NCI-H2227 (cell line): ENCODE measurements around the gene SAMD3.
"Not testable (repeated sequence)": the region's sequence is repeated elsewhere in the genome, so short reads cannot be mapped to it uniquely, and the experiment has no call there.

Experiments
- DNase-seq: peaks from one replicate; lab custom pipeline; 2025; ENCODE audit not compliant: unreplicated experiment; lab: John Stamatoyannopoulos, UW

The SAMD3 gene

DNA sequence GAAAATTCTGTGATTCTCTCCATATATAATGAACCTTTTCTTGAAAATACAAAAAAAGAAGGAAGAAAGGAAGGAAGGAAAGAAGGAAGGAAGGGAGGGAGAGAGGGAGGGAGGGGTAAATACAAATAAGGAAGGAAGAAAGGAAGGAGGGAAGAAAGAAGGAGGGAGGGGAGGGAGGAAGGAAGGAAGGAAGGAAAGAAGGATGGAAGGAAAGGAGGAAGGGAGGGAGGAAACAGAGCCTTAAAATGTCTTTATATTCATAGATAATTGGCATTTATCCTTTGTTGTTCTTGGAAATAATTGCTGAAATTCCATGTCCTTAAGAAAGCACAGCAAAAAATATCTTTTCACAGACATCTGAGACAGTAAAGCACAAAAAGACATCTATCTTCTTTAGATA is 40.3 kb downstream of the SAMD3 start:
- no peak for DNase-seq

DNA sequence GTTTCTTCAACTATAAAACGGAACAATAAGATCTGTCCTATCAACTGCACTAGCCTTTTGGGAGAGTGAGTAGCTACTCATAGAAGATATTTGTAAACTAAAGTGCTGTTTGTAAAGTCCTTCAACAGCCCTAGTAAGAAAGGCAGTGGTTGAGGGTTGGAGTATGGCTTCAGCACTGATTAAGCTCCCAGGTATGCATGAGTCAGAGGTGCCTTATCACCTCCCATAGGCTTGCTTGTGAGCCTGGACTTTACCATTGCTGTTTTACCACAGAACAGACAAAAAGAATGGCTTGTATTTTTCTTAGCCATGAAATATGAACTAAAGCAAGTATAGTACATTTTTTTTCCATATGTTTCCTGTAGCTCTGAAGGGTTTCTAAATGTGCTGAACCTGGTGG is 44.1 kb downstream of the SAMD3 start:
- no peak for DNase-seq

DNA sequence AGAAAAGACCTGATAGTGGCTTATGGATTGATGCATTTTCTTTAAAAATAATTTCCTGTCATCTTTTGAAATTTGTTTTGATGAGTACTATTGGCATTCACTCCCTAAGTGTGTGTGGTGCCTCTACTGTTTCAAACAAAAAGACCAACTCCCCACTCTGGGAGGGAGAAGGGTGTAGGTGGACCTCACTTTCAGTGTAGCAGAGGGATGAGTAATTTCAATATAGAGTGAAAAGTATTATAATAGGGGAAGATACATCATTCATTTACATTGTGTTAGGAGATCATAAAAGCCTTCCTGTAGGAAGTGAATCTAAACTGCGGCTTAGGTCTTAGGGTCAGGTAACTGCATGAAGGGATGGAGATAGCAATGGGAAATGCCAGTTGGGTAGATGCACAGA is 46.4 kb downstream of the SAMD3 start:
- no peak for DNase-seq

DNA sequence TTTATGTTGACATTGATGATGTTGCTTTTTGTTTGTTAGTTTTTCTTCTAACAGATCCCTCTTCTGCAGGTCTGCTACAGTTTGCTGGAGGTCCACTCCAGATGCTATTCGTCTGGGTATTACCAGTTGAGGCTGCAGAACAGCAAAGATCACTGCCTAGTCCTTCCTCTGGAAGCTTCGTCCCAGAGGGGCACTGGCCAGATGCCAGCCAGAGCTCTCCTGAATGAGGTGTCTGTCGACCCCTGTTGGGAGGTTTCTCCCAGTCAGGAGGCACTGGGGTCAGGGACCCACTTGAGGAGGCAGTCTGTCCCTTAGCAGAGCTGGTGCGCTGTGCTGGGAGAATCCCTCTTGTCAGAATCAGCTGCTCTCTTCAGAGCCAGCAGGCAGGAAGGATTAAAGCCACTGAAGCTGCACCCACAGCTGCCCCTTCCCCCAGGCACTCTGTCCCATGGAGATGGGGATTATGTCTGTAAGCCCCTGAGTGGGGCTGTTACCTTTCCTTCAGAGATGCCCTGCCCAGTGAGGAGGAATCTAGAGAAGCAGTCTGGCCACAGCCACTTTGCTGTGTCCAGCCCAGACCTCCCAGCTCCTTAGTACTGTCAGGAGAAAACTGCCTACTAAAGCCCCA is 49.3 kb downstream of the SAMD3 start:
- not testable (repeated sequence) for DNase-seq

DNA sequence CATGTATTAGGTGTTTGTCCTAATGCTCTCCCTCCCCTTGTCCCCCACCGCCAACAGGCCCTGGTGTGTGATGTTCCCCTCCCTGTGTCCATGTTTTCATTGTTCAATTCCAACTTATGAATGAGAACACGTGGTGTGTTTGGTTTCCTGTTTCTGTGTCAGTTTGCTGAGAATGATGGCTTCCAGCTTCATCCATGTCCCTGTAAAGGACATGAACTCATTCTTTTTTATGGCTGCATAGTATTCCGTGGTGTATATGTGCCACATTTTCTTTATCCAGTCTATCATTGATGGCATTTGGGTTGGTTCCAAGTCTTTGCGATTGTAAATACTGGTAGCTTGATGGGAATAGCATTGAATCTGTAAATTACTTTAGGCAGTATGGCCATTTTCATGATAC is 52.6 kb downstream of the SAMD3 start:
- not testable (repeated sequence) for DNase-seq

DNA sequence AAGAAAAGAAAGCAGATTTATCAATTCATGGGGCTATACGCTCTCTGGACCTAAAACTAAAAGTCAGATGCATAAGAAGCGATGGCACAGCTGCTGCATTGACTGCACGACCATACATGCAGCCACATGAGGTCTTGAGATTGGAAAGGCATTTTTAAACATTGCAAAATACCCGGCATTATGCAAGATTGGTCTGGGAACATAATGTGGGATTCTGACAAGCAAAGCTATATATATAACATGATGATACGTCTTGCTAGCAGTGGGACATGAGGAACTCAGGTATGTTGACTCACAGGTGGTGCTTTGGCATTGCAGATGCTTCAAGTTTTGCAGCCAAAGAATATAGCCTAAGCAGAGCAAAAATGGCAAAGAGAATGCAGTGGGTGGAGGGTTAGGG is 55.1 kb downstream of the SAMD3 start:
- no peak for DNase-seq

DNA sequence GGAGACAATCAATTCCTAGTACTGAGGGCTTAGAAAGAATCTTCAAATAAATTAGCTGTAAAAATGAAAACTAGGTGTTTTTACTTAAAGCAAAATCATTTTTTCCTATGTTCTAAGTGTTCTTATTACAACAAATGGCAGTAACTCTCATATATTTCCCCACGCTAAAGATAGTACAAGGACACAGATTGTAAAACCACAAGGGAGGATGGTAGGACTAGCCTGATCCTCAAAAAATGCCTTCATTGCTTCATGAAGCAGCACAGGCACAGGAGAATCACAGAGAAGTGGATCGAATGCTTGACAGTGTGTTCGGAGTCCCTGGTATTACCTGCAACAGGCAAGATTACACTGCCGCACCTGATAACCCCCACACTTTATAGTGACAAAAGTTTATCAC is 58.5 kb downstream of the SAMD3 start:
- no peak for DNase-seq

DNA sequence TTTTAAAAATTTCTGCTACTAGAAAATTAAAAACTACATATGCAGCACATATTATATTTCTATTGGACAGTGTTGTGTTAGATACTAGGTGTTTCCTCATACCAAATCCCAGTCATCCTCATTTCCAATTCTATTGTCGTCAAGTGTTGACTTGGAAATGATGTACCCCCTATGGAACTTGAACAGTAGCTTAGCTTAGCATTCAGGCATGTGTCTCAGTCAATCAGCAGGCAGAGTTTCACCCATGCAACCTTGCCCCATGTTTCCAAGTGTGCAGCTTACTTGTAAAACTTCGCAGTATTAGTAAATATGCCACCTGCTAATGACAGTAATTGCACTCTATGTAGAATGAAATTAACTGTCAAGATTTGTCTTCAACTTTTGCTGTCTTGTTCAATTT is 59.5 kb downstream of the SAMD3 start:
- no peak for DNase-seq

DNA sequence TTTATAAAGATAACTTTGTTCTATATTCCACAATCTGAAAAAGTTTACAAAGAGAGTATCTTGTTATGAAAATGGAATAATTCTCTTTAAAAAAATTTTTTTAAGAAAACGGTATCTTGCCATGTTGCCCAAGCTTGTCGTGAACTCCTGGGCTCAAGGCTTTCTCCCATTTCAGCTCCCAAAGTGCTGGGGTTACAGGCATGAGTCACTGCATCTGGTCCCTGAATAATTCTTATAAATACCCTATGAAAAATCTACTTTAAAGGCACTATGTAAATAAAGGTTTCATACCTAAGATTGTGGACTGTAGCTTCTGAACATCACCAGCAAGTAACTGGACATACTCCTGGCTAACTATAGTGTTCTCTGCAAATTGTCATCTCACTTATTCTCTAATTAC is 60.3 kb downstream of the SAMD3 start:
- DNase-seq: no peak

DNA sequence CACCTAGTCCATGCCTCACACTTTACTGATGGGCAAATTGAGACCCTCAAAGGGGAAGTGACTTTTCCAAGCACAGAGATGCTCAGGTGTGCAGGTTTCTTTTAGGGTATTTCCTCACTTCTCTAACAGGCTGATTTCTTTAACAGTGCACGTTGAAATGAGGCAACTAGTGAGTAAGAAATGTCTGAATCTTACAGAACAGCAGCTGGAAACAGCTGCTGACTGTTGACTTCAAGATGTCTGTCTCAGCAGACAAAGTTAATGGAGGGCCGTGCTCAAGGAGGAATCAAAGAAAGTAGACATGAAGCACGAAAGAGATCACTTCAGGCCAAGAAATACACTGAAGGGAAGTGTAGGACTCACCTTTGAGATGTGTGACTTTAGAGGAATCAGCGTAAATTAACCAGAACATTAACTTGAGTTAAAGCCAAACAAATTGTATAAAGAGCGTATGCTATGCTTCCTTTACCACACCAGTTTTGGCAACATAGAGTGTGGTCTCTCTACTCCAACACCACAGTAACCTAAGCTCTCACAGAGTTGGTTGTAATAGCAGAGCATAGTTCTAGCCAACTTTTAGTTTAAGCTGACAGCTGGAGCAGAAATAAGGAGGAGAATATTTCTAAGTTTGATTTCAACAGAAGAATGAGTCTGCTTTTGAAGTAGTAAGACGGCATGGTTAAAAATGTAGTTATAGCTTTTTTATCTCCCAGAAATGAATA is 60.9 kb downstream of the SAMD3 start:
- DNase-seq: no peak

DNA sequence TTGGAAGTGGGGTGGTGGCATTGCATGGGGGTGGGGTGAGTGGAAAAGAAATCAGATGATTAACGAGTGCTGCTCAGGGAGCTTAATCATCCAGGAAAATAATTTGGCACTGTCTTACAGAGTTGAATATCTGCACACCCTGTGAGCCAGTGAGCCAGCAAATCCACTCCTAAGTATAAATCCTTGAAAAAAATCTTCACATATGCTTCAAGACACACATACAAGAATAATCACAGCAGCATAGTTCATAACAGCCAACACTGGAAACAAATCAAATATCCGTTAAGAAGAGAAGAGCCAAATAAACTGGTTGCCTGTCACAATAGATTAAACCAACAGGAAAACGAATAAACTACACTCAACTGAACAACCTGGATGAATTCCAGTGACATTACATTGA is 62.8 kb downstream of the SAMD3 start:
- DNase-seq: no peak

DNA sequence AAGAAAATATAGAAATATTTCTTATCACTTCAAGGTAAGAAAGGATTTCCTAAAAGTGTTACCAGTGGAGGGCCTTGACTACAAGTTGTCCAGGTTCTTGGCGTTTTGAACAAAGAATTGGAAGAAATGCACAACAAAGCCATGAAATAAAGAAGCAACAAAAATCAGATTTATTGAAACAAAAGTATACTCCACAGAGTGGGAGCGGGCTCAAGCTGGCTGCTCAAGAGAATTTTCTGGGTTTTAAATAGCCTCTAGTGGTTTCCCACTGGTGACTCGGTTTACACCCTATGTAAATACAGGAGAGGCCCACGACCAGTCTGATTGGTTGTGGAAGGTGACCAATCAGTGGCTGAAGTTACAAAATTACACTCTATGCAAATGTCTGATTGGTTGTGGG is 64.2 kb downstream of the SAMD3 start:
- no peak for DNase-seq

DNA sequence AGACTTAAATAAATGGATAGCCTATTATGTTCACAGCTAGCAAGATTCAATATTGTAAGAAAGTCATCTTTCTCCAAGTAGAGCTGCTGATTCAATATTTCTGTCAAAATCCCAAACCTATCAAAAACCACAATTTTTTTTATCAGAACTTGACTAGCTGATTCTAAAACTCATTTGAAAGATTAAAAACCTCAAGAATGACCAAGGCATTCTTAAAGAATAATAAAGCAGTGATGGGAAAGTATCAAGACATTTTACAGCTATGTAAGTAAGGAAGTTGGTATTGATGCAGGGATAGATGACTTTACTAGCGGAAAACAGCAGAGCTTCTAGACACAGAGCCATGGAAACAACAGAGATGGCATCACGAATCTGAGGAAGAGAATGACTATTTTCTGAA is 64.7 kb downstream of the SAMD3 start:
- DNase-seq: no peak

DNA sequence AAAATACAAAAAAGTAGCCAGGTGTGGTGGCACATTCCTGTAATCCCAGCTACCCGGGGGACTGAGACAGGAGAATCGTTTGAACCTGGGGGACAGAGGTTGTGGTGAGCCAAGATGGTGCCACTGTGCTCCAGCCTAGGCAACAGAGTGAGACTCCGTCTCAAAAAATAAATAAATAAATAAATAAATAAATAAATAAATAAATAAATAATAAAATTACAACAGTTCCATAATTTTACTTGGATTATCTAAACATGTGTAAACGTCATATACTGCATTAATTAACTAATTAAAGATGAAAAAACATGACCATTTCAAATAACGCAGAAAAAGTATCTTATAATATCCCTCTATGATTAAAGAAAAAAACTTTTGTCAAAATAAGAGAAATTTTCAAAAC is 65.8 kb downstream of the SAMD3 start:
- DNase-seq: no peak

DNA sequence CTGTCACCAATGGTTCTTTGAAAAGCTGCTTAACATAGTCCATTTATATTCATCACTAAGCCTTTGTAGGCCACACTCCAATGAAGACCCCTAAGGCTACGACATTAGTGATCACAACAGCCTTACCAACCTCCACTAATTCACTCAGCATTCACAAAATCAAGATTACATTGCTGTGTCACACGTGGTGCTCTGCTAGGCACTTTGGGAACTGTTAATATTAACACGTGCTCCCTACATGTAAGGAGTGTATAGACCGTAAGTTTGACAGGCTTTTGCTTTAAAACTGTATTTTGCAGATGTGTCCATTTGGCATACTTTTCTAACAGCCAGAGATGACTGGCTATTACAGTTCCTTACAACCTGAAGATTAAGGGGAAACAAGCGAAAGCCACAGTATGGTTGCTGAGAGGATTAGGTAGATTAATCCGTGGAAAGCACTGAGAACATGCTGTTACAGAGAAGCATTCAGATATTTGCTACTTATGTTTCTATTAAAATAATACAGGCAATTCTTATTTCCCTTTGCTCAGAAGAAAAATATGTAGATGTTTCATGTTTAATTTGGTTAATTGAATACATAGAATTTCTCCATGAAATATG is 69.7 kb downstream of the SAMD3 start:
- no peak for DNase-seq

DNA sequence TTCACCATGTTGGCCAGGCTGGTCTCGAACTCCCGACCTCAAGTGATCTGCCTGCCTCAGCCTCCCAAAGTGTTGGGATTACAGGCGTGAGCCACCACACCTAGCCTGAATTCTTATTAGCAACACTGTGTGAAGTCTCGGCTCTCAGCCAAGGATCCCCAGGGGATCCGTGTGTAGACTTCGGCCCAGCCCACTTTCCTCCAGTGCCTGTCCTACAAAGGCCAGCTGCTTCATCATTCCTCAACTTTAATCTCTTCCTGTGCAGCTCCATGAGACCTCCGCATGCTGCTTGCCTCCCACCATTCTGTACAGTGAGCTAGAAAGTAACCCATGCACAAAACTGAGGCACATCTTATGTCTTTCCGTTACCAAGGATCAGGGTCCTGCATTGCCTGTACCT is 71.8 kb downstream of the SAMD3 start:
- no peak for DNase-seq

DNA sequence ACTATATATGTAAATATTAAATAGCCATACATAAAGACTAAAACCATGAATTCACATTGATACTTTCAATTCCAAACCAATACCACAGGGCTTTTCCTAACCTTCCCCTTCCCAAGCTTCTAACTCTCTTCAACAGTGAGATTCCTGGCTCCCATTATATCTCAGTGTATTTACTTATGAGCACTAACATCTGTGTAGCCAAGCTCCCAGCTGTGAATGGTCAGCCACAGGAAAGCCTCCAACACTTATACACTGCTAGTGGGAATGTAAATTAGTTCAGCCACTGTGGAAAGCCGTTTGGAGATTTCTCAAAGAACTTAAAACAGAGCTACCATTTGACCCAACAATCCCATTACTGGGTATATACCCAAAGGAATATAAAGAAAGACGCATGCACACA is 73.7 kb downstream of the SAMD3 start:
- DNase-seq: not testable (repeated sequence)

DNA sequence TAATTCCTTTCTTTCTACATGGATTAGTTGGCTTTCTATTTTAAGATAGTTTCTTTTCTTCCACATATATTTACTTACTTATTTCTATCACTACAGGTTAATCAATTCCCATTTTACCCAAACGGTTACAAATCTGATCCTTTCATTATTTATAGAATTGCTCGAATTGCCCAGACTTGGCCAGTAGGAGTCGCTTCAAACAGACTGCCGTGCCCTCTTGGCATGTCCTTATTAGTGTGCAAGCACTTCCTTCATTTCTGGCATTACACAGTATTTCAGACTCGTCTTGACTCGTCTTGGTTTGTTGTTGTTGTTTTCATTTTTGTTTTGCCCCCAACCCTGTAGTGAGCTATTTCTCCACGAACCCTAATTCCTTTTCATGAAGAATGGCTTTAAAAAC is 74.6 kb downstream of the SAMD3 start:
- no peak for DNase-seq

DNA sequence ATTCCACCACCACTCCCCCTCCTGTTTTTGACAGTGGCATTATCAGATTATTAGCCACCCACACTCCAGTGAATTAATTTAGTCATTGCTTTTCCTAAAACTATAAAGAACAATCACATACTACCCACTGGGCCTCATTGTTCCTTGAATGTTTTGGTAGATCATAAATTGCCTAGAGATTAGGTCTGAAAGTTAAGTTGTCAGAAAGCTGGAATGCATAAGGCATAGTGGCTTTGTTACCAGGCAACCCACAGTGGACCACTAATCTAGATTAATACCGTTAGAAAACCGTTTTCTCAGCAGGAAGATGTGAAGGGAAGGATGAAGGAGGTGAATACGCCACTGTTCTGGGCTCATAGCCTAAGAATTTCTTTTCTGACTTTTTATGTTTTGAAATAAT is 75.6 kb downstream of the SAMD3 start:
- DNase-seq: no peak

DNA sequence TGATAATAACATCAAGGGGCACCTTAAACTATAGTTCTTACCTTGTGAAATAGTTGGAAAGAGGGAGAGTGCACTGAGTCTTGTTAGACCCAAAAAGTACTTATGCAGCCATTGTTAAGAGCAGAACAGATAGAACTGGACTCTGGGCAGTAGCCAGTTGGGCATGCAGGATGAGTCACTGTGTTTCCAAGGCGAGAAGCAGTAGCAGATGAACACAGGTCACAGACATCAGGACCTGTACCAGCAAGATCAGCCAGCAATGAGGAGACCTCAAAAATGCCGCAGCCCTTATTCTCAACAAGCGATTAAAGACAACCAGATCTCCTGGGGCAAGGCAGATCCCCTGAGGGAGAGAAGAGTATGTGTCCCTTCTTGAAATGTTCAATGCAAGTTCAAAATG is 79.0 kb downstream of the SAMD3 start:
- DNase-seq: no peak

DNA sequence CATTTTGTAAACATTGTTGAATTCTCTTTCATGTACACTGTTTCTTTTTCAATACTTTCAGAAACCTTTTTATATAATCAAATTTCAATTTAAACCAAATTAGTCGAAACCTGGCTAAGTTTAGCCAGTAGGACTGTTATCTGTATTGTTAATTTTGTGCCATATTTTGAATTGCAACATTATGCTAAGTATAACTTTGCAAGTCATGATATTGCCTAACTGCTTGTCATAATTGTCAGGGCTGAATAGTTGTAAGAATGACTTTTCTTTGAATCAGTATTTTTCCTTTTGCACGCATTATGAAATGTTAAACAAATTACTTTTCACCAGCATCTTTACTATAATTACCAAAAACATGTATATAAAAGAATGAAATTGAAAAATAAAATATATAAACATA is 82.7 kb downstream of the SAMD3 start:
- DNase-seq: no peak

DNA sequence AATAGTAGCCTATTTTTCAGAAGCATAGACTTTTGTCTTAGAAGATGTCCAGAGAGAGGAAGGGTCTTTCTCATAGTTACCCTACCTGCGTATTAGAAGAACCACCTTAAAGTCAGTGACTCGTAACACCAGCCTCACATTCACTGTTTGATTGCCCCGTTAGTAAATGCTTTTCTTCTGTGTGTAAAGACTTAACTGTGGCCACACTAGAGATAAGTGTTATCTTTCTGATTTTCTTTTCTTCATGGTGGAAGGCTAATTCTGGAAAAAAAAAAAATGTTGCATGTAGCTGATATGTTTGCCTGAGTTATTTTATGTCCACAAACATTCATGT is 83.9 kb downstream of the SAMD3 start:
- DNase-seq: no peak
